Ascending aorta (tissue), 2 donors: Measurements from ENCODE around the gene MYPN. TPM values are rescaled to one million over a fixed set of nuclear protein-coding genes. Genes with fewer than 3 reads are reported as not detected.

Experiments
- DNase-seq, 2 donors: peaks; one replicate each; pipeline ENCODE4 v3.0.0-alpha.2; 2019; ENCODE audit warnings: low spot score in 2 of 2
- H3K27ac ChIP-seq, 2 donors: fragments of 200-600 bp; sonication (generic); one replicate each; pipeline ENCODE4 v1.5.1; 2016 to 2017; ENCODE audit warnings: mild to moderate bottlenecking in 1 of 2
- H3K27me3 ChIP-seq: fragments of 200-600 bp; sonication (generic); one replicate; pipeline ENCODE4 v1.5.1; 2017
- H3K36me3 ChIP-seq, 2 donors: fragments of 200-600 bp; sonication (generic); one replicate each; pipeline ENCODE4 v1.5.1; 2016
- H3K4me1 ChIP-seq, 2 donors: fragments of 200-600 bp; sonication (generic); one replicate each; pipeline ENCODE4 v1.5.1; 2016 to 2017; ENCODE audit warnings: mild to moderate bottlenecking in 1 of 2
- H3K4me3 ChIP-seq, 2 donors: fragments of 200-600 bp; sonication (generic); one replicate each; pipeline ENCODE4 v1.5.1; 2016 to 2017; ENCODE audit warnings: mild to moderate bottlenecking in 1 of 2
- H3K9me3 ChIP-seq, 2 donors: fragments of 200-600 bp; sonication (generic); one replicate each; pipeline ENCODE4 v1.5.1; 2016
- CTCF ChIP-seq, 3 experiments: fragments of 200-600 bp in 2 of 3; fragments of 450-650 bp in 1 of 3; sonication (generic) in 2 of 3; IDR thresholded peaks; one replicate each; pipeline ENCODE4 v1.5.1; 2016 to 2019; ENCODE audit warnings: antibody characterized with exemption in 3 of 3, mild to moderate bottlenecking in 1 of 3, moderate library complexity in 1 of 3
- intact Hi-C: fragments of 100-400 bp; cut with DNase I; formaldehyde crosslinking; loops from one replicate; pipeline ENCODE4 v1.15.1; 2023
- total RNA-seq: library from RNA; depleted of rRNA; stranded (reverse); fragments of >200 nt; gene quantifications from one replicate; pipeline ENCODE4 v1.1.0, GENCODE V29; 2016

Gene MYPN
- total RNA-seq, 1 donor from 2014 or later = not detected

- H3K36me3 ChIP-seq = no peaks in the 10 kb centered on the region
- no peaks in the 10 kb centered on the region for H3K4me1 ChIP-seq
- intact Hi-C loops = no loop called here
- no peak for DNase-seq
- TF ChIP-seq CTCF (IDR thresholded peaks at IDR 0.05) = no peak
- H3K27me3 ChIP-seq = no peaks in the 10 kb centered on the region
- H3K9me3 ChIP-seq = no peaks in the 10 kb centered on the region
- no peak overlapping the region for H3K4me3 ChIP-seq
- no peak overlapping the region for H3K27ac ChIP-seq
Measured at GRCh38 chr10:68121852-68122251, 12.6 kb downstream of the MYPN start.

GRCh38 chr10:68124718-68125117, 15.4 kb downstream of the MYPN start:
- Histone ChIP-seq H3K27ac (no peak overlapping the region), H3K27me3 (no peaks in the 10 kb centered on the region), H3K4me3 (no peak overlapping the region), H3K9me3 (no peaks in the 10 kb centered on the region), H3K36me3 (no peaks in the 10 kb centered on the region), H3K4me1 (no peaks in the 10 kb centered on the region)
- TF ChIP-seq CTCF (IDR thresholded peaks at IDR 0.05) = no peak
- no peak for DNase-seq
- intact Hi-C loops = no loop called here

GRCh38 chr10:68125772-68126171, 16.5 kb downstream of the MYPN start:
- Histone ChIP-seq H3K4me1 (no peaks in the 10 kb centered on the region), H3K36me3 (no peaks in the 10 kb centered on the region), H3K9me3 (no peaks in the 10 kb centered on the region), H3K27ac (no peak overlapping the region), H3K4me3 (no peak overlapping the region), H3K27me3 (no peaks in the 10 kb centered on the region)
- intact Hi-C loops = no loop called here
- TF ChIP-seq CTCF (IDR thresholded peaks at IDR 0.05) = no peak
- no peak for DNase-seq

GRCh38 chr10:68128015-68128414, 18.7 kb downstream of the MYPN start:
- DNase-seq = no peak
- Histone ChIP-seq H3K4me3 (no peak overlapping the region), H3K27me3 (no peaks in the 10 kb centered on the region), H3K36me3 (no peaks in the 10 kb centered on the region), H3K27ac (no peak overlapping the region), H3K9me3 (no peaks in the 10 kb centered on the region), H3K4me1 (no peaks in the 10 kb centered on the region)
- no peak for TF ChIP-seq CTCF (IDR thresholded peaks at IDR 0.05)
- intact Hi-C loops = no loop called here

- no peak for DNase-seq
- H3K4me3 ChIP-seq = no peak overlapping the region
- intact Hi-C loops = no loop called here
- H3K9me3 ChIP-seq = no peaks in the 10 kb centered on the region
- no peak overlapping the region for H3K27ac ChIP-seq
- no peaks in the 10 kb centered on the region for H3K27me3 ChIP-seq
- TF ChIP-seq CTCF (IDR thresholded peaks at IDR 0.05) = no peak
- H3K36me3 ChIP-seq = no peaks in the 10 kb centered on the region
- H3K4me1 ChIP-seq = peaks cover 0 to 8% of the 10 kb centered on the region in 2 donors
Measured at GRCh38 chr10:68132391-68132790, 23.1 kb downstream of the MYPN start.

- Histone ChIP-seq H3K36me3 (no peaks in the 10 kb centered on the region), H3K4me3 (no peak overlapping the region), H3K9me3 (no peaks in the 10 kb centered on the region), H3K27ac (no peak overlapping the region), H3K4me1 (peaks cover 0 to 8% of the 10 kb centered on the region in 2 donors), H3K27me3 (no peaks in the 10 kb centered on the region)
- intact Hi-C loops = no loop called here
- no peak for DNase-seq
- no peak for TF ChIP-seq CTCF (IDR thresholded peaks at IDR 0.05)
Measured at GRCh38 chr10:68133523-68133922, 24.2 kb downstream of the MYPN start.
